WTC11 (cell line): ENCODE measurements around the gene JAKMIP3. TPM values are rescaled to one million over a fixed set of nuclear protein-coding genes. Genes with fewer than 3 reads are reported as not detected.
A peak's percentile ranks its signal among the peaks of the same experiment; 100 is the strongest.

ENCODE experiments used
- ATAC-seq: fragments of 200-7000 bp; cut with Tn5 transposase; 2 replicates; pipeline ENCODE4 v1.10.0; 2021; ENCODE audit warnings: mild to moderate bottlenecking, moderate library complexity
- CTCF ChIA-PET: fragments of 300-600 bp; sonication (Branson Sonifier 250); formaldehyde crosslinking; loops from one replicate; lab custom pipeline; 2021; ENCODE audit warnings: antibody characterized with exemption; lab: Charles Lee
- POLR2A ChIA-PET: fragments of 350-600 bp; sonication (Branson Sonifier 250); formaldehyde crosslinking; loops from one replicate; lab custom pipeline; 2021; ENCODE audit warnings: antibody characterized with exemption; lab: Charles Lee
- DNase-seq: peaks from one replicate; pipeline ENCODE4 v3.0.0; 2021; ENCODE audit warnings: low spot score
- H3K27ac Mint-ChIP-seq: 2 replicates; pipeline ENCODE4 v1.8.0; 2021; ENCODE audit warnings: mixed read lengths
- H3K27me3 Mint-ChIP-seq: 2 replicates; pipeline ENCODE4 v1.8.0; 2021; ENCODE audit warnings: low read depth, mild to moderate bottlenecking, moderate library complexity, mixed read lengths
- H3K36me3 Mint-ChIP-seq: 2 replicates; pipeline ENCODE4 v1.8.0; 2021; ENCODE audit warnings: mixed read lengths
- H3K4me1 Mint-ChIP-seq: 2 replicates; pipeline ENCODE4 v1.8.0; 2022; ENCODE audit warnings: mixed read lengths
- H3K4me3 Mint-ChIP-seq: 2 replicates; pipeline ENCODE4 v1.8.0; 2021; ENCODE audit warnings: mild to moderate bottlenecking, moderate library complexity, mixed read lengths
- H3K9me3 Mint-ChIP-seq: 2 replicates; pipeline ENCODE4 v1.8.0; 2021; ENCODE audit warnings: mixed read lengths
- AR ChIP-seq: fragments of 250-450 bp; sonication (Bioruptor Pico); IDR thresholded peaks from 2 replicates; pipeline ENCODE4 v1.9.0; 2021; ENCODE audit warnings: mild to moderate bottlenecking
- ATF2 ChIP-seq: sonication (generic); formaldehyde crosslinking; IDR thresholded peaks from 2 replicates; pipeline ENCODE4 v1.8.1; 2022; ENCODE audit warnings: low read depth, missing genetic modification reagents, borderline replicate concordance
- CDX4 ChIP-seq: fragments of 250-450 bp; sonication (Bioruptor Pico); IDR thresholded peaks from 2 replicates; pipeline ENCODE4 v1.9.0; 2021; ENCODE audit warnings: moderate library complexity, mild to moderate bottlenecking, inconsistent platforms, borderline replicate concordance
- ERG ChIP-seq: fragments of 250-450 bp; sonication (Bioruptor Pico); IDR thresholded peaks from 2 replicates; pipeline ENCODE4 v1.8.0; 2021; ENCODE audit warnings: mild to moderate bottlenecking
- FOXP1 ChIP-seq: sonication (generic); formaldehyde crosslinking; IDR thresholded peaks from 2 replicates; pipeline ENCODE4 v1.8.0; 2022; ENCODE audit warnings: missing genetic modification reagents, mild to moderate bottlenecking, moderate library complexity, borderline replicate concordance
- GABPB1 ChIP-seq: sonication (generic); formaldehyde crosslinking; IDR thresholded peaks from 2 replicates; pipeline ENCODE4 v1.8.1; 2023; ENCODE audit warnings: mild to moderate bottlenecking, missing genetic modification reagents
- MLX ChIP-seq: sonication (generic); formaldehyde crosslinking; IDR thresholded peaks from 2 replicates; pipeline ENCODE4 v1.8.1; 2023; ENCODE audit warnings: mild to moderate bottlenecking, missing genetic modification reagents, moderate library complexity
- MXD4 ChIP-seq: fragments of 250-450 bp; sonication (Bioruptor Pico); IDR thresholded peaks from 2 replicates; pipeline ENCODE4 v1.8.0; 2021; ENCODE audit warnings: mild to moderate bottlenecking, moderate library complexity, borderline replicate concordance
- MYBL2 ChIP-seq: sonication (generic); formaldehyde crosslinking; IDR thresholded peaks from 2 replicates; pipeline ENCODE4 v1.8.1; 2023; ENCODE audit warnings: mild to moderate bottlenecking, moderate library complexity, missing genetic modification reagents
- PREB ChIP-seq: sonication (generic); formaldehyde crosslinking; IDR thresholded peaks from 2 replicates; pipeline ENCODE4 v1.8.1; 2022; ENCODE audit warnings: mild to moderate bottlenecking, missing genetic modification reagents, moderate library complexity, borderline replicate concordance
- SOX15 ChIP-seq: fragments of 250-450 bp; sonication (Bioruptor Pico); IDR thresholded peaks from 2 replicates; pipeline ENCODE4 v1.9.0; 2021; ENCODE audit warnings: mild to moderate bottlenecking
- USF1 ChIP-seq: sonication (generic); formaldehyde crosslinking; IDR thresholded peaks from 2 replicates; pipeline ENCODE4 v1.8.0; 2022; ENCODE audit warnings: mild to moderate bottlenecking, missing genetic modification reagents
- ZNF121 ChIP-seq: sonication (generic); formaldehyde crosslinking; IDR thresholded peaks from 2 replicates; pipeline ENCODE4 v1.8.0; 2023; ENCODE audit warnings: missing genetic modification reagents
- ZNF232 ChIP-seq: sonication (generic); formaldehyde crosslinking; IDR thresholded peaks from 2 replicates; pipeline ENCODE4 v1.8.0; 2022; ENCODE audit warnings: mild to moderate bottlenecking, missing genetic modification reagents
- ZNF263 ChIP-seq: sonication (generic); formaldehyde crosslinking; IDR thresholded peaks from 2 replicates; pipeline ENCODE4 v1.8.1; 2022; ENCODE audit warnings: low read depth, mild to moderate bottlenecking, moderate library complexity, missing genetic modification reagents
- ZNF532 ChIP-seq: fragments of 250-450 bp; sonication (Bioruptor Pico); IDR thresholded peaks from 2 replicates; pipeline ENCODE4 v1.9.0; 2021; ENCODE audit warnings: mild to moderate bottlenecking, borderline replicate concordance
- ZNF671 ChIP-seq: fragments of 250-450 bp; sonication (Bioruptor Pico); IDR thresholded peaks from 2 replicates; pipeline ENCODE4 v1.8.0; 2021; ENCODE audit warnings: mild to moderate bottlenecking
- total RNA-seq: library from RNA; stranded (reverse); gene quantifications from 3 replicates; pipeline ENCODE4 v1.2.3, GENCODE V29; 2021

JAKMIP3 gene
- total RNA-seq, 1 experiment from 2014 or later, result 1.7 TPM

- TF ChIP-seq USF1 (CRISPR knock-in tag), result no peak
These were observed 44.4 kb downstream of the JAKMIP3 start (continued) for GRCh38 chr10:132110111-132110521.

- DNase-seq, result peak; percentile 8
- H3K9me3 Mint-ChIP-seq, result no peaks in the 10 kb centered on the region
- ATAC-seq, result no peak
- no peaks in the 10 kb centered on the region for H3K36me3 Mint-ChIP-seq
- no peaks in the 10 kb centered on the region for H3K27me3 Mint-ChIP-seq
- H3K27ac Mint-ChIP-seq, result no peak overlapping the region
- ChIA-PET CTCF (interaction anchor here (1.1 kb wide), 2 partner anchors 9 to 31 kb away, joined by 3 read pairs; no protein-coding TSS in a partner anchor), POLR2A (no interaction called here)
- TF ChIP-seq FOXP1 (no peak), ZNF671 (CRISPR knock-in tag) (no peak)
- no peaks in the 10 kb centered on the region for H3K4me1 Mint-ChIP-seq
- no peak overlapping the region for H3K4me3 Mint-ChIP-seq
These were observed 45.0 kb downstream of the JAKMIP3 start for GRCh38 chr10:132110713-132111112.

GRCh38 chr10:132111121-132111731 lies 45.5 kb downstream of the JAKMIP3 start:
- H3K9me3 Mint-ChIP-seq, result no peaks in the 10 kb centered on the region

More at GRCh38 chr10:132111121-132111731, 45.5 kb downstream of the JAKMIP3 start:
- H3K4me3 Mint-ChIP-seq, result no peak overlapping the region
- no peaks in the 10 kb centered on the region for H3K4me1 Mint-ChIP-seq
- no peak for ATAC-seq
- POLR2A ChIA-PET, result no interaction called here
- no peaks in the 10 kb centered on the region for H3K36me3 Mint-ChIP-seq
- H3K27ac Mint-ChIP-seq, result no peak overlapping the region
- no peaks in the 10 kb centered on the region for H3K27me3 Mint-ChIP-seq
- no peak for TF ChIP-seq ZNF263 (CRISPR knock-in tag)
- TF ChIP-seq CDX4 (CRISPR knock-in tag), result no peak
- TF ChIP-seq MYBL2, result no peak
- TF ChIP-seq ZNF121, result no peak
- TF ChIP-seq SOX15 (CRISPR knock-in tag), result no peak
- TF ChIP-seq GABPB1 (CRISPR knock-in tag), result no peak
- TF ChIP-seq ZNF532 (CRISPR knock-in tag), result no peak
- TF ChIP-seq USF1 (CRISPR knock-in tag), result no peak
- TF ChIP-seq MLX (CRISPR knock-in tag), result no peak
- no peak for TF ChIP-seq AR (CRISPR knock-in tag)
- no peak for TF ChIP-seq ERG (CRISPR knock-in tag)
- no peak for TF ChIP-seq ZNF232 (CRISPR knock-in tag)
- no peak for TF ChIP-seq PREB
- no peak for TF ChIP-seq ATF2 (CRISPR knock-in tag)
- TF ChIP-seq MXD4 (CRISPR knock-in tag), result no peak
- TF ChIP-seq, all 79 proteins: peak for 0
- CTCF ChIA-PET, result no interaction called here
- DNase-seq, result no peak
